BE2C (cell line): ENCODE results near the gene MEP1A.
A peak's percentile ranks its signal among the peaks of the same experiment; 100 is the strongest.

Experiments used
- DNase-seq: peaks from one replicate; pipeline ENCODE4 v3.0.0-alpha.2; 2020
- H3K27me3 ChIP-seq: fragments of 250-450 bp; sonication (Bioruptor Pico); 2 replicates; pipeline ENCODE4 v1.5.1; 2020; ENCODE audit warnings: mild to moderate bottlenecking
- H3K36me3 ChIP-seq: fragments of 250-450 bp; sonication (Bioruptor Pico); 2 replicates; pipeline ENCODE4 v1.5.1; 2020; ENCODE audit warnings: mild to moderate bottlenecking
- H3K4me1 ChIP-seq: fragments of 250-450 bp; sonication (Bioruptor Pico); 2 replicates; pipeline ENCODE4 v1.5.1; 2020
- H3K4me3 ChIP-seq: 2 replicates; pipeline ENCODE4 v1.5.1; 2011; ENCODE audit warnings: low read depth, low read length
- H3K9me3 ChIP-seq: fragments of 250-450 bp; sonication (Bioruptor Pico); 2 replicates; pipeline ENCODE4 v1.5.1; 2020
- CTCF ChIP-seq: IDR thresholded peaks from 2 replicates; pipeline ENCODE4 v1.5.1; 2012; ENCODE audit warnings: mild to moderate bottlenecking, low read depth, low read length

The MEP1A gene

GRCh38 chr6:46776070-46776712 lies 17.0 kb upstream of the MEP1A start:
- no peak for TF ChIP-seq CTCF
- Histone ChIP-seq H3K4me1 (no peaks in the 10 kb centered on the region), H3K36me3 (no peaks in the 10 kb centered on the region), H3K9me3 (no peaks in the 10 kb centered on the region), H3K4me3 (no peak overlapping the region), H3K27me3 (no peaks in the 10 kb centered on the region)
- DNase-seq, result no peak

- TF ChIP-seq CTCF, result no peak
- Histone ChIP-seq H3K4me1 (no peaks in the 10 kb centered on the region), H3K9me3 (no peaks in the 10 kb centered on the region), H3K36me3 (no peaks in the 10 kb centered on the region), H3K4me3 (no peak overlapping the region), H3K27me3 (no peaks in the 10 kb centered on the region)
- DNase-seq, result no peak
Observed at GRCh38 chr6:46777476-46778346, 15.5 kb upstream of the MEP1A start.

- peak; percentile 56 for DNase-seq
- Histone ChIP-seq H3K27me3 (no peaks in the 10 kb centered on the region), H3K4me1 (no peaks in the 10 kb centered on the region), H3K4me3 (no peak overlapping the region), H3K9me3 (no peaks in the 10 kb centered on the region), H3K36me3 (no peaks in the 10 kb centered on the region)
- peak; percentile 75 for TF ChIP-seq CTCF
Observed at GRCh38 chr6:46781478-46782378, 11.5 kb upstream of the MEP1A start.

GRCh38 chr6:46784535-46784934 lies 8.7 kb upstream of the MEP1A start:
- TF ChIP-seq CTCF, result no peak
- H3K9me3 ChIP-seq, result no peaks in the 10 kb centered on the region
- no peaks in the 10 kb centered on the region for H3K36me3 ChIP-seq
- H3K4me3 ChIP-seq, result no peak overlapping the region
- no peak for DNase-seq
- H3K4me1 ChIP-seq, result no peaks in the 10 kb centered on the region
- no peaks in the 10 kb centered on the region for H3K27me3 ChIP-seq

- H3K36me3 ChIP-seq, result no peaks in the 10 kb centered on the region
- no peaks in the 10 kb centered on the region for H3K9me3 ChIP-seq
- H3K4me3 ChIP-seq, result no peak overlapping the region
- H3K4me1 ChIP-seq, result no peaks in the 10 kb centered on the region
- H3K27me3 ChIP-seq, result no peaks in the 10 kb centered on the region
- no peak for DNase-seq
- no peak for TF ChIP-seq CTCF
Observed at GRCh38 chr6:46787871-46788540, 5.2 kb upstream of the MEP1A start.
